ENCODE results near the gene WDR41.

DNA sequence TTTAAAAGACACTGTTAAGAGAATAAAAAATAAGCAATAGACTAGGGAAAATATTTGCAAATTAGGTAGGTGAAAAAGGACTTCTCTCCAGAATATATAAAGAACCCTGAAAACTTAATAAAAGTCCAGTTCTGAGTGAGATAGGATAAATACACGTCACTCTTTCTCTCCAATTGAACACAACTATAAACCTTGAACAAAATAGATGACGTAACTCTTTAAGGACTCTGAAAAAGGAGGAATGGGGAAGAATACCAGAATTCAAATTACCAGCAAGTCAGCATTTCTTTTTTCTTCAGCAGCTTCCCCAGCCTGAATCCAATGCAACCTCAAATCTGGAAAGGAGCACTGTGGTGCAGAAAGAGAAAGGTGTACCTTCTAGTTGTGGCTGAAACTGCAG, 6.8 kb upstream of the WDR41 start:
- TF ChIP-seq, protein P1, sequence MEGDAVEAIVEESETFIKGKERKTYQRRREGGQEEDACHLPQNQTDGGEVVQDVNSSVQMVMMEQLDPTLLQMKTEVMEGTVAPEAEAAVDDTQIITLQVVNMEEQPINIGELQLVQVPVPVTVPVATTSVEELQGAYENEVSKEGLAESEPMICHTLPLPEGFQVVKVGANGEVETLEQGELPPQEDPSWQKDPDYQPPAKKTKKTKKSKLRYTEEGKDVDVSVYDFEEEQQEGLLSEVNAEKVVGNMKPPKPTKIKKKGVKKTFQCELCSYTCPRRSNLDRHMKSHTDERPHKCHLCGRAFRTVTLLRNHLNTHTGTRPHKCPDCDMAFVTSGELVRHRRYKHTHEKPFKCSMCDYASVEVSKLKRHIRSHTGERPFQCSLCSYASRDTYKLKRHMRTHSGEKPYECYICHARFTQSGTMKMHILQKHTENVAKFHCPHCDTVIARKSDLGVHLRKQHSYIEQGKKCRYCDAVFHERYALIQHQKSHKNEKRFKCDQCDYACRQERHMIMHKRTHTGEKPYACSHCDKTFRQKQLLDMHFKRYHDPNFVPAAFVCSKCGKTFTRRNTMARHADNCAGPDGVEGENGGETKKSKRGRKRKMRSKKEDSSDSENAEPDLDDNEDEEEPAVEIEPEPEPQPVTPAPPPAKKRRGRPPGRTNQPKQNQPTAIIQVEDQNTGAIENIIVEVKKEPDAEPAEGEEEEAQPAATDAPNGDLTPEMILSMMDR (conservative IDR thresholded peaks at IDR 0.05): no peak
- TF ChIP-seq EZH2 (IDR thresholded peaks at IDR 0.05; ENCODE audit: low read depth): no peak
